Muscle of arm (tissue), 12 donors: ENCODE measurements around the gene CRYBG1. TPM values are rescaled to one million over a fixed set of nuclear protein-coding genes. Genes with fewer than 3 reads are reported as not detected.
A peak's percentile ranks its signal among the peaks of the same experiment; 100 is the strongest.

Experiments used
- DNase-seq: peaks from one replicate; pipeline ENCODE4 v3.0.0-alpha.2; 2013
- polyA plus RNA-seq, 12 donors: library from polyadenylated mRNA; unstranded; fragments of 120-200 nt; gene quantifications; one replicate each; pipeline ENCODE4 v1.2.1, GENCODE V29; 2013; ENCODE audit not compliant: insufficient read length in 12 of 12

CRYBG1 gene
- polyA plus RNA-seq, 12 donors = 2.1 to 14.0 (median 3.2) TPM; not detected in 1

- no peak for DNase-seq
Measured at GRCh38 chr6:106458021-106458986, 97.8 kb downstream of the CRYBG1 start.

- DNase-seq = no peak
Measured at GRCh38 chr6:106460481-106460880, 100.0 kb downstream of the CRYBG1 start.

- DNase-seq = no peak
Measured at GRCh38 chr6:106461084-106461483, 100.6 kb downstream of the CRYBG1 start.

GRCh38 chr6:106462923-106463557 is 102.5 kb downstream of the CRYBG1 start:
- DNase-seq = no peak

- no peak for DNase-seq
Measured at GRCh38 chr6:106466211-106466610, 105.7 kb downstream of the CRYBG1 start.

GRCh38 chr6:106468935-106469334 is 108.4 kb downstream of the CRYBG1 start:
- no peak for DNase-seq

- no peak for DNase-seq
Measured at GRCh38 chr6:106469882-106470281, 109.4 kb downstream of the CRYBG1 start.

- no peak for DNase-seq
Measured at GRCh38 chr6:106470316-106470715, 109.8 kb downstream of the CRYBG1 start.

GRCh38 chr6:106470811-106471210 is 110.3 kb downstream of the CRYBG1 start:
- DNase-seq = no peak

GRCh38 chr6:106473812-106474211 is 113.3 kb downstream of the CRYBG1 start:
- DNase-seq = no peak

GRCh38 chr6:106474466-106474865 is 113.9 kb downstream of the CRYBG1 start:
- DNase-seq = no peak

- DNase-seq = no peak
Measured at GRCh38 chr6:106475284-106475683, 114.8 kb downstream of the CRYBG1 start.

- no peak for DNase-seq
Measured at GRCh38 chr6:106476331-106477105, 116.0 kb downstream of the CRYBG1 start.

- no peak for DNase-seq
Measured at GRCh38 chr6:106477146-106477545, 116.6 kb downstream of the CRYBG1 start.

- DNase-seq = peak; percentile 1
Measured at GRCh38 chr6:106477790-106478189, 117.3 kb downstream of the CRYBG1 start.

- DNase-seq = no peak
Measured at GRCh38 chr6:106486236-106486635, 125.7 kb downstream of the CRYBG1 start.

- DNase-seq = no peak
Measured at GRCh38 chr6:106488494-106489370, 128.2 kb downstream of the CRYBG1 start.

GRCh38 chr6:106490030-106490429 is 129.5 kb downstream of the CRYBG1 start:
- no peak for DNase-seq

GRCh38 chr6:106490436-106490835 is 129.9 kb downstream of the CRYBG1 start:
- no peak for DNase-seq

GRCh38 chr6:106490974-106491373 is 130.5 kb downstream of the CRYBG1 start:
- no peak for DNase-seq

- no peak for DNase-seq
Measured at GRCh38 chr6:106495014-106495413, 134.5 kb downstream of the CRYBG1 start.
